C1 segment of cervical spinal cord (tissue), 14 donors: ENCODE results near the gene PGF.

Source experiments
- DNase-seq, 14 donors: peaks; one replicate each; lab custom pipeline; 2025; lab: John Stamatoyannopoulos, UW

The PGF gene

GRCh38 chr14:74956280-74957072 is 1.1 kb upstream of the PGF start:
- peak in 3 of 14 donors; percentile 9 to 36 (median 26) for DNase-seq

GRCh38 chr14:74956027-74956279 is 556 bp upstream of the PGF start:
- DNase-seq: no peak

GRCh38 chr14:74954947-74955228 is 509 bp downstream of the PGF start:
- DNase-seq: no peak

- DNase-seq: peak in 1 of 14 donors; percentile 37
These were observed 1.0 kb downstream of the PGF start for GRCh38 chr14:74954232-74954946.

- no peak for DNase-seq
These were observed 1.7 kb downstream of the PGF start for GRCh38 chr14:74953686-74954085.

GRCh38 chr14:74952697-74953484 is 2.5 kb downstream of the PGF start:
- DNase-seq: no peak

- DNase-seq: no peak
These were observed 3.2 kb downstream of the PGF start for GRCh38 chr14:74952180-74952665.

GRCh38 chr14:74951443-74952179 is 3.8 kb downstream of the PGF start:
- no peak for DNase-seq

- DNase-seq: no peak
These were observed 4.5 kb downstream of the PGF start for GRCh38 chr14:74950795-74951442.

- DNase-seq: no peak
These were observed 5.4 kb downstream of the PGF start for GRCh38 chr14:74949859-74950573.

GRCh38 chr14:74949191-74949601 is 6.2 kb downstream of the PGF start:
- DNase-seq: no peak

GRCh38 chr14:74948228-74949175 is 6.9 kb downstream of the PGF start:
- DNase-seq: no peak

GRCh38 chr14:74947353-74948227 is 7.8 kb downstream of the PGF start:
- DNase-seq: no peak

- DNase-seq: peak in 2 of 14 donors; percentile 43 to 81
These were observed 8.6 kb downstream of the PGF start for GRCh38 chr14:74946659-74947281.

GRCh38 chr14:74945852-74946658 is 9.3 kb downstream of the PGF start:
- DNase-seq: peak in 13 of 14 donors; percentile 6 to 81 (median 50)

- peak in 3 of 14 donors; percentile 10 to 15 (median 15) for DNase-seq
These were observed 10.0 kb downstream of the PGF start for GRCh38 chr14:74945261-74945851.

- no peak for DNase-seq
These were observed 12.8 kb downstream of the PGF start for GRCh38 chr14:74942608-74943007.
